Bronchial epithelial cell (primary cell): ENCODE results near the gene IQGAP1. TPM values are rescaled to one million over a fixed set of nuclear protein-coding genes. Genes with fewer than 3 reads are reported as not detected.

Experiments
- DNase-seq: peaks from one replicate; pipeline ENCODE4 v3.0.0-alpha.2; 2010; ENCODE audit warnings: low read depth
- FAIRE-seq: peaks from 2 replicates; lab custom pipeline; 2011; peaks lifted over from hg19 to GRCh38; lab: Jason Lieb, UNC
- H3K27me3 ChIP-seq: 2 replicates; pipeline ENCODE4 v1.5.1; 2011; ENCODE audit warnings: low read length; ENCODE audit not compliant: control insufficient read depth, insufficient read depth
- H3K36me3 ChIP-seq: 2 replicates; pipeline ENCODE4 v1.5.1; 2011; ENCODE audit warnings: low read length; ENCODE audit not compliant: control insufficient read depth, insufficient read depth
- H3K4me3 ChIP-seq: 2 replicates; pipeline ENCODE4 v1.5.1; 2011; ENCODE audit warnings: mild to moderate bottlenecking, low read depth, low read length, control low read depth
- total RNA-seq: library from RNA; depleted of rRNA; stranded (reverse); fragments of >200 nt; gene quantifications from 2 replicates; pipeline ENCODE4 v1.2.1, GENCODE V29; 2014
- TF ChIP-seq, protein P1 (sequence below): IDR thresholded peaks from 2 replicates; pipeline ENCODE4 v1.5.1; 2011; ENCODE audit warnings: mild to moderate bottlenecking, moderate library complexity, low read length, control low read depth, inconsistent platforms; ENCODE audit not compliant: insufficient read depth, severe bottlenecking

The IQGAP1 gene
- total RNA-seq, 1 donor from 2014 or later = 163 TPM

DNA sequence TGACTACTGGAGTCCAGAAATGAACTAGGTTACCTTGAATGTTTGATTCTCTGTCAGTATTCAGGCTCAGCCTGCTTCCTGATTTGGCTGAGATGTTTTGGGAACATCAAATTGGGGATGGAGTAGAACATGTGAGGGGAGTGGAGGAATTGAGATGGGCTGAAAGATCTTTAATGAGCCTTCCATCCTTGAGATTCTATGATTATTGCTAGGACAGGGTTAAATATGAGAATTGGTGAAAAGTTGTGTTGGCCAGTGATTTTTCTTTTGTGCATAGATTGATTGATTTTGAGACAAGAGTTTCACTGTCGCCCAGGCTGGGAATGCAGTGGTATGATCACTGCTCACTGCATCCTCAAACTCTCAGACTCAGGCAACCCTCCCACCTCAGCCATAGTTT is 32.4 kb downstream of the IQGAP1 start:
- TF ChIP-seq, protein P1, sequence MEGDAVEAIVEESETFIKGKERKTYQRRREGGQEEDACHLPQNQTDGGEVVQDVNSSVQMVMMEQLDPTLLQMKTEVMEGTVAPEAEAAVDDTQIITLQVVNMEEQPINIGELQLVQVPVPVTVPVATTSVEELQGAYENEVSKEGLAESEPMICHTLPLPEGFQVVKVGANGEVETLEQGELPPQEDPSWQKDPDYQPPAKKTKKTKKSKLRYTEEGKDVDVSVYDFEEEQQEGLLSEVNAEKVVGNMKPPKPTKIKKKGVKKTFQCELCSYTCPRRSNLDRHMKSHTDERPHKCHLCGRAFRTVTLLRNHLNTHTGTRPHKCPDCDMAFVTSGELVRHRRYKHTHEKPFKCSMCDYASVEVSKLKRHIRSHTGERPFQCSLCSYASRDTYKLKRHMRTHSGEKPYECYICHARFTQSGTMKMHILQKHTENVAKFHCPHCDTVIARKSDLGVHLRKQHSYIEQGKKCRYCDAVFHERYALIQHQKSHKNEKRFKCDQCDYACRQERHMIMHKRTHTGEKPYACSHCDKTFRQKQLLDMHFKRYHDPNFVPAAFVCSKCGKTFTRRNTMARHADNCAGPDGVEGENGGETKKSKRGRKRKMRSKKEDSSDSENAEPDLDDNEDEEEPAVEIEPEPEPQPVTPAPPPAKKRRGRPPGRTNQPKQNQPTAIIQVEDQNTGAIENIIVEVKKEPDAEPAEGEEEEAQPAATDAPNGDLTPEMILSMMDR = no peak
- Histone ChIP-seq H3K36me3 (no peaks in the 10 kb centered on the region), H3K4me3 (no peak overlapping the region), H3K27me3 (no peaks in the 10 kb centered on the region)
- DNase-seq (no peak), FAIRE-seq (no peak)

GRCh38 chr15:90421527-90421926 is 33.5 kb downstream of the IQGAP1 start:
- Histone ChIP-seq H3K36me3 (no peaks in the 10 kb centered on the region), H3K27me3 (no peaks in the 10 kb centered on the region), H3K4me3 (no peak overlapping the region)
- FAIRE-seq (no peak), DNase-seq (no peak)
- TF ChIP-seq, protein P1 = no peak

GRCh38 chr15:90422043-90422442 is 34.0 kb downstream of the IQGAP1 start:
- H3K36me3 ChIP-seq = no peaks in the 10 kb centered on the region
- H3K27me3 ChIP-seq = no peaks in the 10 kb centered on the region
- TF ChIP-seq, protein P1 = no peak
- H3K4me3 ChIP-seq = no peak overlapping the region
- DNase-seq (no peak), FAIRE-seq (no peak)

DNA sequence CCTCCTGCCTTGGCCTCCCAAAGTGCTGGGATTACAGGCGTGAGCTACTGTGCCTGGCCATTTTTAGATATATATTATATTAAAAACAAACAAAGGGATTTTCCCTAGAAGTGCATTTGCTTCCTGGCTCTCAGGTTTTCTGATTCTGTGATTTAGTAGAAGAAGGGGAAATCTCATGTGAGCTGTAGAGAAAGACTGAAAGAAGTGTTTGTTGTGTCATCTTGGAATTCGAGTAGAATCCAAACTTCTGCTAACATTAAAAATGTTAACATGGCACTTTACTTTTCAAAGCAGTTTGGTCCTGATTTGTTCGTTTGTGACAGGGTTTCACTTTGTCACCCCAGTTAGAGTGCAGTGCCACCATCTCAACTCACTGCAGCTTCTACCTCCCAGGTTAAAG is 34.9 kb downstream of the IQGAP1 start:
- TF ChIP-seq, protein P1 = no peak
- DNase-seq (no peak), FAIRE-seq (no peak)
- H3K36me3 ChIP-seq = no peaks in the 10 kb centered on the region
- H3K4me3 ChIP-seq = no peak overlapping the region
- H3K27me3 ChIP-seq = no peaks in the 10 kb centered on the region

GRCh38 chr15:90423801-90424319 is 35.8 kb downstream of the IQGAP1 start:
- no peak overlapping the region for H3K4me3 ChIP-seq
- no peaks in the 10 kb centered on the region for H3K27me3 ChIP-seq
- no peak for FAIRE-seq
- TF ChIP-seq, protein P1 = no peak
- H3K36me3 ChIP-seq = no peaks in the 10 kb centered on the region
- no peak for DNase-seq

DNA sequence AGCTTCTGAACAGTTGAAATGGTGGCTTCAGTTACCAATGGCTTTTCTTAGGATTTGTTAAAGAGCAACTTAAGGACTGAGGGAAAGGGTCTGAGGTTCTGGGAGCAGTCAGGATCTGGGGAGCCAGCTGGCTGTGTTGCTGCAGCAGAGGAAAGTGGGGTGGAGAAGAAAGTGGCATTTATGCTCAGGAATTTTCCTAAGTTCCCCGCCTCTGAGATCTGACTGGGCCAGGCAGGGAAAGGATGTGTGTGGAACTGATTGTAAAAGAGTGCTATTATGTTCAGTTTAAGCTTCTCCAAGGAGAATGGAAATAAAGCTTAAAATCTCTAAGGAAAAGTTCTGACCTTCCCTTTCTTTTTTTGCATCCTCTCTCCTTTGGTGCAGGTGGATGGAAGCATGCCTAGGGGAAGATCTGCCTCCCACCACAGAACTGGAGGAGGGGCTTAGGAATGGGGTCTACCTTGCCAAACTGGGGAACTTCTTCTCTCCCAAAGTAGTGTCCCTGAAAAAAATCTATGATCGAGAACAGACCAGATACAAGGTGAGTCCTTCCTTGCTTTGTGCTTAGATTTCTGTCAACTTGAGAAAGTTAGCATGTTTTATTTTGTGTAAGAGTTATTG is 37.8 kb downstream of the IQGAP1 start:
- Histone ChIP-seq H3K4me3 (no peak overlapping the region), H3K36me3 (no peaks in the 10 kb centered on the region), H3K27me3 (no peaks in the 10 kb centered on the region)
- no peak for FAIRE-seq
- DNase-seq = no peak
- TF ChIP-seq, protein P1 = no peak
